ENCODE measurements around the gene SAT2. TPM values are rescaled to one million over a fixed set of nuclear protein-coding genes. Genes with fewer than 3 reads are reported as not detected.
A peak's percentile ranks its signal among the peaks of the same experiment; 100 is the strongest.

SAT2 gene
- total and polyA plus RNA-seq, 2 of the 13 experiments (the other 11 are each of a cell fraction or from before 2014, with no cell fraction given) = 37.6 to 93.7 TPM

DNA sequence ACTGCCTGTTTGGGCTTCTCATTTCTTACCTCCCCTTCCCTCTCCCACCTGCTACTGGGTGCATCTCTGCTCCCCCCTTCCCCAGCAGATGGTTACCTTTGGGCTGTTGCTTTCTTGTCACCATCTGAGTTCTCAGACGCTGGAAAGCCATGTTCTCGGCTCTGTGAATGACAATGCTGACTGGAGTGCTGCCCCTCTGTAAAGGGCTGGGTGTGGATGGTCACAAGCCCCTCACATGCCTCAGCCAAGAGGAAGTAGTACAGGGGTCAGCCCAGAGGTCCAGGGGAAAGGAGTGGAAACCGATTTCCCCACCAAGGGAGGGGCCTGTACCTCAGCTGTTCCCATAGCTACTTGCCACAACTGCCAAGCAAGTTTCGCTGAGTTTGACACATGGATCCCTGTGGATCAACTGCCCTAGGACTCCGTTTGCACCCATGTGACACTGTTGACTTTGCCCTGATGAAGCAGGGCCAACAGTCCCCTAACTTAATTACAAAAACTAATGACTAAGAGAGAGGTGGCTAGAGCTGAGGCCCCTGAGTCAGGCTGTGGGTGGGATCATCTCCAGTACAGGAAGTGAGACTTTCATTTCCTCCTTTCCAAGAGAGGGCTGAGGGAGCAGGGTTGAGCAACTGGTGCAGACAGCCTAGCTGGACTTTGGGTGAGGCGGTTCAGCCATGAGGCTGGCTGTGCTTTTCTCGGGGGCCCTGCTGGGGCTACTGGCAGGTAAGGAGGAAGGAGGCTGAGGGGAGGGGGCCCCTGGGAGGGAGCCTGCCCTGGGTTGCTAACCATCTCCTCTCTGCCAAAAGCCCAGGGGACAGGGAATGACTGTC lies 48.4 kb downstream of the SAT2 start, which contains the start of gene CD68 (continued):
- TF ChIP-seq HNF4G (IDR thresholded peaks at IDR 0.05; ENCODE audit: borderline replicate concordance, low read depth, low read length) = peak; percentile 15; the same call in 1 of the 2 replicates
- TF ChIP-seq HNF4G (CRISPR knock-in tag; IDR thresholded peaks at IDR 0.05; ENCODE audit: borderline replicate concordance, low read depth) = no peak; the same call in 1 of the 2 replicates
- TF ChIP-seq, protein P1, sequence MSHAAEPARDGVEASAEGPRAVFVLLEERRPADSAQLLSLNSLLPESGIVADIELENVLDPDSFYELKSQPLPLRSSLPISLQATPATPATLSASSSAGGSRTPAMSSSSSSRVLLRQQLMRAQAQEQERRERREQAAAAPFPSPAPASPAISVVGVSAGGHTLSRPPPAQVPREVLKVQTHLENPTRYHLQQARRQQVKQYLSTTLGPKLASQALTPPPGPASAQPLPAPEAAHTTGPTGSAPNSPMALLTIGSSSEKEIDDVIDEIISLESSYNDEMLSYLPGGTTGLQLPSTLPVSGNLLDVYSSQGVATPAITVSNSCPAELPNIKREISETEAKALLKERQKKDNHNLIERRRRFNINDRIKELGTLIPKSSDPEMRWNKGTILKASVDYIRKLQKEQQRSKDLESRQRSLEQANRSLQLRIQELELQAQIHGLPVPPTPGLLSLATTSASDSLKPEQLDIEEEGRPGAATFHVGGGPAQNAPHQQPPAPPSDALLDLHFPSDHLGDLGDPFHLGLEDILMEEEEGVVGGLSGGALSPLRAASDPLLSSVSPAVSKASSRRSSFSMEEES (CRISPR knock-in tag; IDR thresholded peaks at IDR 0.05) = peak; percentile 90
- no peak for TF ChIP-seq NFE2 (CRISPR knock-in tag; IDR thresholded peaks at IDR 0.05)
- TF ChIP-seq, protein P2, sequence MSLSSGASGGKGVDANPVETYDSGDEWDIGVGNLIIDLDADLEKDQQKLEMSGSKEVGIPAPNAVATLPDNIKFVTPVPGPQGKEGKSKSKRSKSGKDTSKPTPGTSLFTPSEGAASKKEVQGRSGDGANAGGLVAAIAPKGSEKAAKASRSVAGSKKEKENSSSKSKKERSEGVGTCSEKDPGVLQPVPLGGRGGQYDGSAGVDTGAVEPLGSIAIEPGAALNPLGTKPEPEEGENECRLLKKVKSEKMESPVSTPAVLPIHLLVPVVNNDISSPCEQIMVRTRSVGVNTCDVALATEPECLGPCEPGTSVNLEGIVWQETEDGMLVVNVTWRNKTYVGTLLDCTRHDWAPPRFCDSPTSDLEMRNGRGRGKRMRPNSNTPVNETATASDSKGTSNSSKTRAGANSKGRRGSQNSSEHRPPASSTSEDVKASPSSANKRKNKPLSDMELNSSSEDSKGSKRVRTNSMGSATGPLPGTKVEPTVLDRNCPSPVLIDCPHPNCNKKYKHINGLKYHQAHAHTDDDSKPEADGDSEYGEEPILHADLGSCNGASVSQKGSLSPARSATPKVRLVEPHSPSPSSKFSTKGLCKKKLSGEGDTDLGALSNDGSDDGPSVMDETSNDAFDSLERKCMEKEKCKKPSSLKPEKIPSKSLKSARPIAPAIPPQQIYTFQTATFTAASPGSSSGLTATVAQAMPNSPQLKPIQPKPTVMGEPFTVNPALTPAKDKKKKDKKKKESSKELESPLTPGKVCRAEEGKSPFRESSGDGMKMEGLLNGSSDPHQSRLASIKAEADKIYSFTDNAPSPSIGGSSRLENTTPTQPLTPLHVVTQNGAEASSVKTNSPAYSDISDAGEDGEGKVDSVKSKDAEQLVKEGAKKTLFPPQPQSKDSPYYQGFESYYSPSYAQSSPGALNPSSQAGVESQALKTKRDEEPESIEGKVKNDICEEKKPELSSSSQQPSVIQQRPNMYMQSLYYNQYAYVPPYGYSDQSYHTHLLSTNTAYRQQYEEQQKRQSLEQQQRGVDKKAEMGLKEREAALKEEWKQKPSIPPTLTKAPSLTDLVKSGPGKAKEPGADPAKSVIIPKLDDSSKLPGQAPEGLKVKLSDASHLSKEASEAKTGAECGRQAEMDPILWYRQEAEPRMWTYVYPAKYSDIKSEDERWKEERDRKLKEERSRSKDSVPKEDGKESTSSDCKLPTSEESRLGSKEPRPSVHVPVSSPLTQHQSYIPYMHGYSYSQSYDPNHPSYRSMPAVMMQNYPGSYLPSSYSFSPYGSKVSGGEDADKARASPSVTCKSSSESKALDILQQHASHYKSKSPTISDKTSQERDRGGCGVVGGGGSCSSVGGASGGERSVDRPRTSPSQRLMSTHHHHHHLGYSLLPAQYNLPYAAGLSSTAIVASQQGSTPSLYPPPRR (CRISPR knock-in tag; IDR thresholded peaks at IDR 0.05; ENCODE audit: borderline replicate concordance) = peak; percentile 27; the same call in 1 of the 2 replicates
- TF ChIP-seq ZNF232 (CRISPR knock-in tag; IDR thresholded peaks at IDR 0.05; ENCODE audit: borderline replicate concordance) = 0 out of 2 replicates have a peak, but pooled peaks have one; percentile 22
- TF ChIP-seq, protein P3, sequence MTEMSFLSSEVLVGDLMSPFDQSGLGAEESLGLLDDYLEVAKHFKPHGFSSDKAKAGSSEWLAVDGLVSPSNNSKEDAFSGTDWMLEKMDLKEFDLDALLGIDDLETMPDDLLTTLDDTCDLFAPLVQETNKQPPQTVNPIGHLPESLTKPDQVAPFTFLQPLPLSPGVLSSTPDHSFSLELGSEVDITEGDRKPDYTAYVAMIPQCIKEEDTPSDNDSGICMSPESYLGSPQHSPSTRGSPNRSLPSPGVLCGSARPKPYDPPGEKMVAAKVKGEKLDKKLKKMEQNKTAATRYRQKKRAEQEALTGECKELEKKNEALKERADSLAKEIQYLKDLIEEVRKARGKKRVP (CRISPR knock-in tag; IDR thresholded peaks at IDR 0.05) = peak; percentile 52 to 56; a peak in 3 of 4 replicates
- TF ChIP-seq ZFP1 (CRISPR knock-in tag; IDR thresholded peaks at IDR 0.05) = peak; percentile 61; the same call in 1 of the 2 replicates
- no peak for TF ChIP-seq TCF12 (IDR thresholded peaks at IDR 0.05)
- peak; percentile 44; the same call in 1 of the 2 replicates for TF ChIP-seq TCF12 (CRISPR knock-in tag; IDR thresholded peaks at IDR 0.05)
- peak; percentile 94 for TF ChIP-seq AKAP8 (CRISPR knock-in tag; IDR thresholded peaks at IDR 0.05)
- no peak for TF ChIP-seq ZNF841 (CRISPR knock-in tag; IDR thresholded peaks at IDR 0.05; ENCODE audit: borderline replicate concordance)
- TF ChIP-seq, protein P4, sequence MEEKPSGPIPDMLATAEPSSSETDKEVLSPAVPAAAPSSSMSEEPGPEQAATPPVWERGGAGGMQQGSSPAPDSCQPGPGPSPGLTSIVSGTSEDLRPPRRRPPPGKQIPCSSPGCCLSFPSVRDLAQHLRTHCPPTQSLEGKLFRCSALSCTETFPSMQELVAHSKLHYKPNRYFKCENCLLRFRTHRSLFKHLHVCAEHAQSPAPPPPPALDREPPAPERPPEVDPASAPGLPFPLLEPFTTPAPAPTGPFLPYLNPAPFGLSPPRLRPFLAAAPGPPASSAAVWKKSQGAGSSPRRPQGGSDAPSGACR (CRISPR knock-in tag; IDR thresholded peaks at IDR 0.05) = no peak
- TF ChIP-seq TARDBP (CRISPR knock-in tag; IDR thresholded peaks at IDR 0.05) = no peak; the same call in 1 of the 2 replicates
- TF ChIP-seq ESRRA (CRISPR knock-in tag; IDR thresholded peaks at IDR 0.05; ENCODE audit: low read depth) = 0 out of 2 replicates have a peak, but pooled peaks have one; percentile 46
- no peak for TF ChIP-seq ZNF382 (CRISPR knock-in tag; IDR thresholded peaks at IDR 0.05; ENCODE audit: borderline replicate concordance)
- TF ChIP-seq POLR2G (IDR thresholded peaks at IDR 0.05; ENCODE audit: low read depth, low read length) = peak; percentile 99
- TF ChIP-seq ZNF670 (CRISPR knock-in tag; IDR thresholded peaks at IDR 0.05; ENCODE audit: borderline replicate concordance) = peak; percentile 81; the same call in 1 of the 2 replicates
- 0 out of 2 replicates have a peak, but pooled peaks have one; percentile 53 for TF ChIP-seq ZNF552 (CRISPR knock-in tag; IDR thresholded peaks at IDR 0.05; ENCODE audit: borderline replicate concordance)
- TF ChIP-seq EEA1 (CRISPR knock-in tag; IDR thresholded peaks at IDR 0.05; ENCODE audit: borderline replicate concordance) = no peak
- peak; percentile 95 for TF ChIP-seq RFX1 (IDR thresholded peaks at IDR 0.05)

Measured in HepG2 (cell line).